22Rv1 (cell line): ENCODE measurements around the gene GNB1L.

ENCODE experiments used
- CTCF ChIP-seq: fragments of 450-650 bp; IDR thresholded peaks from 2 replicates; pipeline ENCODE4 v1.5.1; 2017; ENCODE audit warnings: mild to moderate bottlenecking
- ZFX ChIP-seq: fragments of 450-650 bp; IDR thresholded peaks from 2 replicates; pipeline ENCODE4 v1.6.1; 2017; ENCODE audit warnings: antibody characterized with exemption, borderline replicate concordance

- TF ChIP-seq CTCF (no peak), ZFX (no peak)
These were observed 67.5 kb downstream of the GNB1L start for GRCh38 chr22:19786959-19787848.
